Ascending aorta (tissue), 2 donors: ENCODE results near the gene OR2T4. TPM values are rescaled to one million over a fixed set of nuclear protein-coding genes. Genes with fewer than 3 reads are reported as not detected.

Experiments used
- DNase-seq, 2 donors: peaks; one replicate each; pipeline ENCODE4 v3.0.0-alpha.2; 2019; ENCODE audit warnings: low spot score in 2 of 2
- H3K27ac ChIP-seq, 2 donors: fragments of 200-600 bp; sonication (generic); one replicate each; pipeline ENCODE4 v1.5.1; 2016 to 2017; ENCODE audit warnings: mild to moderate bottlenecking in 1 of 2
- H3K27me3 ChIP-seq: fragments of 200-600 bp; sonication (generic); one replicate; pipeline ENCODE4 v1.5.1; 2017
- H3K36me3 ChIP-seq, 2 donors: fragments of 200-600 bp; sonication (generic); one replicate each; pipeline ENCODE4 v1.5.1; 2016
- H3K4me1 ChIP-seq, 2 donors: fragments of 200-600 bp; sonication (generic); one replicate each; pipeline ENCODE4 v1.5.1; 2016 to 2017; ENCODE audit warnings: mild to moderate bottlenecking in 1 of 2
- H3K4me3 ChIP-seq, 2 donors: fragments of 200-600 bp; sonication (generic); one replicate each; pipeline ENCODE4 v1.5.1; 2016 to 2017; ENCODE audit warnings: mild to moderate bottlenecking in 1 of 2
- H3K9me3 ChIP-seq, 2 donors: fragments of 200-600 bp; sonication (generic); one replicate each; pipeline ENCODE4 v1.5.1; 2016
- CTCF ChIP-seq, 3 experiments: fragments of 200-600 bp in 2 of 3; fragments of 450-650 bp in 1 of 3; sonication (generic) in 2 of 3; IDR thresholded peaks; one replicate each; pipeline ENCODE4 v1.5.1; 2016 to 2019; ENCODE audit warnings: antibody characterized with exemption in 3 of 3, mild to moderate bottlenecking in 1 of 3, moderate library complexity in 1 of 3
- intact Hi-C: fragments of 100-400 bp; cut with DNase I; formaldehyde crosslinking; loops from one replicate; pipeline ENCODE4 v1.15.1; 2023
- total RNA-seq: library from RNA; depleted of rRNA; stranded (reverse); fragments of >200 nt; gene quantifications from one replicate; pipeline ENCODE4 v1.1.0, GENCODE V29; 2016

Gene OR2T4
- total RNA-seq, 1 donor from 2014 or later, result not detected

GRCh38 chr1:248359415-248359814 lies 2.0 kb upstream of the OR2T4 start:
- no peak overlapping the region for H3K4me3 ChIP-seq
- intact Hi-C loops, result no loop called here
- H3K9me3 ChIP-seq, result no peaks in the 10 kb centered on the region
- TF ChIP-seq CTCF (IDR thresholded peaks at IDR 0.05), result no peak
- no peaks in the 10 kb centered on the region for H3K27me3 ChIP-seq
- no peaks in the 10 kb centered on the region for H3K36me3 ChIP-seq
- no peak for DNase-seq
- no peak overlapping the region for H3K27ac ChIP-seq
- H3K4me1 ChIP-seq, result no peaks in the 10 kb centered on the region

GRCh38 chr1:248366609-248367008 lies 5.1 kb downstream of the OR2T4 start:
- Histone ChIP-seq H3K4me1 (no peaks in the 10 kb centered on the region), H3K4me3 (no peak overlapping the region), H3K36me3 (no peaks in the 10 kb centered on the region), H3K9me3 (peaks cover 0 to 3% of the 10 kb centered on the region in 2 donors), H3K27ac (no peak overlapping the region), H3K27me3 (no peaks in the 10 kb centered on the region)
- no peak for DNase-seq
- TF ChIP-seq CTCF (IDR thresholded peaks at IDR 0.05), result no peak
- intact Hi-C loops, result no loop called here

- no peaks in the 10 kb centered on the region for H3K4me1 ChIP-seq
- DNase-seq, result no peak
- no peak overlapping the region for H3K4me3 ChIP-seq
- H3K9me3 ChIP-seq, result no peaks in the 10 kb centered on the region
- no peaks in the 10 kb centered on the region for H3K36me3 ChIP-seq
- no peak overlapping the region for H3K27ac ChIP-seq
- no peak for TF ChIP-seq CTCF (IDR thresholded peaks at IDR 0.05)
- intact Hi-C loops, result no loop called here
- H3K27me3 ChIP-seq, result no peaks in the 10 kb centered on the region
Observed at GRCh38 chr1:248372394-248372793, 10.9 kb downstream of the OR2T4 start.

- Histone ChIP-seq H3K36me3 (no peaks in the 10 kb centered on the region), H3K27me3 (no peaks in the 10 kb centered on the region), H3K9me3 (no peaks in the 10 kb centered on the region), H3K27ac (no peak overlapping the region), H3K4me1 (no peaks in the 10 kb centered on the region), H3K4me3 (no peak overlapping the region)
- no peak for TF ChIP-seq CTCF (IDR thresholded peaks at IDR 0.05)
- intact Hi-C loops, result no loop called here
- no peak for DNase-seq
Observed at GRCh38 chr1:248373761-248374160, 12.3 kb downstream of the OR2T4 start.

GRCh38 chr1:248375446-248375845 lies 14.0 kb downstream of the OR2T4 start, which contains the start of gene OR2T6:
OR2T6 (plus strand) TSS chr1:248375746; CDS start chr1:248387609, 11,863 bp downstream.
- intact Hi-C loops, result no loop called here
- Histone ChIP-seq H3K27me3 (no peaks in the 10 kb centered on the region), H3K4me1 (no peaks in the 10 kb centered on the region), H3K27ac (no peak within 1 kb of the TSS), H3K4me3 (no peak within 1 kb of the TSS), H3K36me3 (no peaks in the 10 kb centered on the region), H3K9me3 (no peaks in the 10 kb centered on the region)
- DNase-seq, result no peak
- TF ChIP-seq CTCF (IDR thresholded peaks at IDR 0.05), result no peak

- intact Hi-C loops, result no loop called here
- no peak for TF ChIP-seq CTCF (IDR thresholded peaks at IDR 0.05)
Observed at GRCh38 chr1:248376916-248377315, 15.5 kb downstream of the OR2T4 start.

More at GRCh38 chr1:248376916-248377315, 15.5 kb downstream of the OR2T4 start:
- no peak for DNase-seq
- H3K4me3 ChIP-seq, result no peak overlapping the region
- H3K36me3 ChIP-seq, result no peaks in the 10 kb centered on the region
- no peaks in the 10 kb centered on the region for H3K9me3 ChIP-seq
- H3K27me3 ChIP-seq, result no peaks in the 10 kb centered on the region
- H3K27ac ChIP-seq, result no peak overlapping the region
- no peaks in the 10 kb centered on the region for H3K4me1 ChIP-seq
